Prostate gland (tissue), 2 donors: Measurements from ENCODE around the gene ARHGAP19. TPM values are rescaled to one million over a fixed set of nuclear protein-coding genes. Genes with fewer than 3 reads are reported as not detected.

ENCODE experiments used
- DNase-seq: peaks from one replicate; pipeline ENCODE4 v3.0.0-alpha.2; 2019; ENCODE audit warnings: low spot score
- H3K27ac ChIP-seq, 2 donors: fragments of 200-600 bp; sonication (generic); 2 replicates each; pipeline ENCODE4 v1.5.1; 2017 to 2019
- H3K27me3 ChIP-seq: fragments of 200-600 bp; sonication (generic); replicated peaks from 2 replicates; pipeline ENCODE4 v1.5.1; 2019; ENCODE audit not compliant: insufficient read depth
- H3K36me3 ChIP-seq, 2 donors: fragments of 200-600 bp; sonication (generic); 1 replicate in 1 of 2; 2 replicates in 1 of 2; pipeline versions ENCODE4 v1.5.1 to v1.8.1; 2017 to 2019
- H3K4me1 ChIP-seq: fragments of 200-600 bp; sonication (generic); replicated peaks from 2 replicates; pipeline ENCODE4 v1.5.1; 2019
- H3K4me3 ChIP-seq, 2 donors: fragments of 200-600 bp; sonication (generic); 2 replicates each; pipeline ENCODE4 v1.5.1; 2017 to 2019
- H3K9me3 ChIP-seq: fragments of 200-600 bp; sonication (generic); 2 replicates; pipeline ENCODE4 v1.5.1; 2017
- CTCF ChIP-seq, 4 experiments: fragments of 200-600 bp in 2 of 4; fragments of 450-650 bp in 2 of 4; sonication (generic) in 2 of 4; IDR thresholded peaks; 1 replicate in 3 of 4; 2 replicates in 1 of 4; pipeline ENCODE4 v1.5.1; 2016 to 2019; ENCODE audit warnings: antibody characterized with exemption in 4 of 4, mild to moderate bottlenecking in 2 of 4, moderate library complexity in 2 of 4
- POLR2A ChIP-seq: fragments of 450-650 bp; IDR thresholded peaks from one replicate; pipeline ENCODE4 v1.6.1; 2016; ENCODE audit warnings: antibody characterized with exemption, mild to moderate bottlenecking
- POLR2AphosphoS5 ChIP-seq: sonication (generic); formaldehyde crosslinking; IDR thresholded peaks from one replicate; pipeline ENCODE4 v1.6.1; 2017; ENCODE audit warnings: antibody characterized with exemption
- WGBS: methylation state at CpG from one replicate; pipeline ENCODE4 v1.1.5; 2018; 5-methylcytosine and 5-hydroxymethylcytosine counted together
- intact Hi-C: fragments of 100-400 bp; cut with DNase I; formaldehyde crosslinking; loops from one replicate; pipeline ENCODE4 v1.14.2; 2022
- total RNA-seq, 2 donors: library from RNA; depleted of rRNA; stranded (reverse); fragments of >200 nt; gene quantifications; one replicate each; pipeline ENCODE4 v1.1.0, GENCODE V29; 2016

Gene ARHGAP19
- total RNA-seq, 2 donors from 2014 or later = 10.4 to 37.1 TPM

GRCh38 chr10:97333351-97333600 is 40.8 kb upstream of the ARHGAP19 start:
- TF ChIP-seq POLR2AphosphoS5 (no peak), CTCF (IDR thresholded peaks at IDR 0.05) (no peak), POLR2A (no peak)
- Histone ChIP-seq H3K36me3 (no peaks in the 10 kb centered on the region), H3K27me3 (no peaks in the 10 kb centered on the region), H3K4me3 (peak overlapping the region; percentile 82 to 83), H3K27ac (peak overlapping the region; percentile 93 to 96), H3K9me3 (no peaks in the 10 kb centered on the region), H3K4me1 (peaks cover 11% of the 10 kb centered on the region)
- intact Hi-C loops = loop anchor here (5.0 kb wide), 1 partner anchor 41 kb away; the partner anchor contains the start of gene ARHGAP19
- no peak for DNase-seq
- WGBS = 10% methylated on average over 7 of the region's 7 CpGs

GRCh38 chr10:97332591-97333350 is 40.3 kb upstream of the ARHGAP19 start:
- Histone ChIP-seq H3K9me3 (no peaks in the 10 kb centered on the region), H3K36me3 (no peaks in the 10 kb centered on the region), H3K4me1 (peaks cover 14% of the 10 kb centered on the region), H3K27me3 (no peaks in the 10 kb centered on the region), H3K27ac (peak overlapping the region; percentile 93 to 96), H3K4me3 (peak overlapping the region; percentile 82 to 83)
- WGBS = 6% methylated on average over 18 of the region's 18 CpGs
- peak; percentile 76 for DNase-seq
- TF ChIP-seq POLR2AphosphoS5 (peak; percentile 64), POLR2A (peak; percentile 7), CTCF (IDR thresholded peaks at IDR 0.05) (peak in 3 of 4 experiments; percentile 42 to 47 (median 44))
- intact Hi-C loops = loop anchor here (5.0 kb wide), 1 partner anchor 40 kb away; the partner anchor contains the start of gene ARHGAP19

- 64% methylated on average over 6 of the region's 6 CpGs for WGBS
- Histone ChIP-seq H3K27ac (peak overlapping the region; percentile 93 to 96), H3K9me3 (no peaks in the 10 kb centered on the region), H3K36me3 (no peaks in the 10 kb centered on the region), H3K4me3 (peak overlapping the region in 1 of 2 donors; percentile 83), H3K27me3 (no peaks in the 10 kb centered on the region), H3K4me1 (peaks cover 14% of the 10 kb centered on the region)
- intact Hi-C loops = loop anchor here (5.0 kb wide), 1 partner anchor 39 kb away; the partner anchor contains the start of gene ARHGAP19
- no peak for DNase-seq
- TF ChIP-seq CTCF (IDR thresholded peaks at IDR 0.05) = no peak
- TF ChIP-seq POLR2A = no peak
- TF ChIP-seq POLR2AphosphoS5 = no peak
Measured at GRCh38 chr10:97331153-97331703, 38.8 kb upstream of the ARHGAP19 start.

GRCh38 chr10:97329766-97330165 is 37.3 kb upstream of the ARHGAP19 start:
- Histone ChIP-seq H3K9me3 (no peaks in the 10 kb centered on the region), H3K4me1 (peaks cover 14% of the 10 kb centered on the region), H3K36me3 (no peaks in the 10 kb centered on the region), H3K27me3 (no peaks in the 10 kb centered on the region), H3K27ac (peak overlapping the region in 1 of 2 donors; percentile 20), H3K4me3 (no peak overlapping the region)
- TF ChIP-seq POLR2A (no peak), CTCF (IDR thresholded peaks at IDR 0.05) (no peak), POLR2AphosphoS5 (no peak)
- 71% methylated on average over 5 of the region's 5 CpGs for WGBS
- no peak for DNase-seq
- intact Hi-C loops = loop anchor here (5.0 kb wide), 1 partner anchor 37 kb away; the partner anchor contains the start of gene ARHGAP19
